ENCODE data around the gene ARL16.

- TF ChIP-seq CTCF (IDR thresholded peaks at IDR 0.05) (no peak), POLR2A (IDR thresholded peaks at IDR 0.05) (no peak)
Measured at GRCh38 chr17:81691196-81691595, 7.6 kb upstream of the ARL16 start.

All from esophagus squamous epithelium (tissue), 4 donors.